ENCODE results near the gene ACOT2.
A peak's percentile ranks its signal among the peaks of the same experiment; 100 is the strongest.
"Not testable (repeated sequence)": the region's sequence is repeated elsewhere in the genome, so short reads cannot be mapped to it uniquely, and the experiment has no call there.

The ACOT2 gene

GRCh38 chr14:73569185-73569958, at the start of gene ACOT2:
Gene ACOT2 (plus strand): TSS chr14:73569213. CDS start chr14:73569241, 28 bp downstream.
- peak; percentile 53 for DNase-seq (ENCODE audit: low read depth)

GRCh38 chr14:73521229-73521628, 47.8 kb upstream of the ACOT2 start:
- DNase-seq (ENCODE audit: low read depth) = no peak

- no peak for DNase-seq (ENCODE audit: low read depth)
These were observed 44.5 kb upstream of the ACOT2 start for GRCh38 chr14:73524493-73524892.

- no peak for DNase-seq (ENCODE audit: low read depth)
These were observed 42.7 kb upstream of the ACOT2 start for GRCh38 chr14:73526036-73526984.

GRCh38 chr14:73529356-73529755, 39.7 kb upstream of the ACOT2 start:
- DNase-seq (ENCODE audit: low read depth) = not testable (repeated sequence)

- DNase-seq (ENCODE audit: low read depth) = not testable (repeated sequence)
These were observed 37.0 kb upstream of the ACOT2 start for GRCh38 chr14:73531971-73532370.

- not testable (repeated sequence) for DNase-seq (ENCODE audit: low read depth)
These were observed 31.6 kb upstream of the ACOT2 start for GRCh38 chr14:73537244-73538045.

GRCh38 chr14:73539017-73539416, 30.0 kb upstream of the ACOT2 start:
- DNase-seq (ENCODE audit: low read depth) = peak; percentile 8

- DNase-seq (ENCODE audit: low read depth) = not testable (repeated sequence)
These were observed 26.1 kb upstream of the ACOT2 start for GRCh38 chr14:73542961-73543360.

GRCh38 chr14:73545353-73545752, 23.7 kb upstream of the ACOT2 start:
- DNase-seq (ENCODE audit: low read depth) = not testable (repeated sequence)

GRCh38 chr14:73549097-73549496, 19.9 kb upstream of the ACOT2 start:
- not testable (repeated sequence) for DNase-seq (ENCODE audit: low read depth)

GRCh38 chr14:73549889-73550524, 19.0 kb upstream of the ACOT2 start:
- not testable (repeated sequence) for DNase-seq (ENCODE audit: low read depth)

- no peak for DNase-seq (ENCODE audit: low read depth)
These were observed 15.2 kb upstream of the ACOT2 start for GRCh38 chr14:73553845-73554244.

- DNase-seq (ENCODE audit: low read depth) = not testable (repeated sequence)
These were observed 11.8 kb upstream of the ACOT2 start for GRCh38 chr14:73557201-73557600.

- DNase-seq (ENCODE audit: low read depth) = not testable (repeated sequence)
These were observed 10.8 kb upstream of the ACOT2 start for GRCh38 chr14:73558238-73558637.

- not testable (repeated sequence) for DNase-seq (ENCODE audit: low read depth)
These were observed 6.8 kb upstream of the ACOT2 start for GRCh38 chr14:73562256-73562655.

GRCh38 chr14:73562696-73563095, 6.3 kb upstream of the ACOT2 start:
- DNase-seq (ENCODE audit: low read depth) = not testable (repeated sequence)

GRCh38 chr14:73566431-73566830, 2.6 kb upstream of the ACOT2 start:
- not testable (repeated sequence) for DNase-seq (ENCODE audit: low read depth)

- DNase-seq (ENCODE audit: low read depth) = not testable (repeated sequence)
These were observed 2.1 kb upstream of the ACOT2 start for GRCh38 chr14:73566935-73567334.

- DNase-seq (ENCODE audit: low read depth) = no peak
These were observed 1.7 kb upstream of the ACOT2 start for GRCh38 chr14:73567358-73567757.

Data from stimulated activated CD8-positive, alpha-beta memory T cell treated with anti-CD3 and anti-CD28 coated beads, Interleukin-15, amount 100 ng/mL, for 24 hours (primary cell).